ENCODE data around the gene AMN1. TPM values are rescaled to one million over a fixed set of nuclear protein-coding genes. Genes with fewer than 3 reads are reported as not detected.

AMN1 gene
- total and polyA plus RNA-seq, 2 of the 13 experiments (the other 11 are each of a cell fraction or from before 2014, with no cell fraction given): 7.5 to 26.5 TPM

GRCh38 chr12:31773223-31773750, 44.5 kb upstream of the AMN1 start (continued):
- no peak for TF ChIP-seq ZNF383 (CRISPR knock-in tag; IDR thresholded peaks at IDR 0.05; ENCODE audit: borderline replicate concordance)
- no peak; the same call in 1 of the 2 replicates for TF ChIP-seq SAFB2 (CRISPR knock-in tag; IDR thresholded peaks at IDR 0.05; ENCODE audit: borderline replicate concordance, low read depth)
- no peak for TF ChIP-seq ZNF407 (CRISPR knock-in tag; IDR thresholded peaks at IDR 0.05; ENCODE audit: not compliant biosample characterization)
- TF ChIP-seq CHCHD3 (CRISPR knock-in tag; IDR thresholded peaks at IDR 0.05): no peak
- TF ChIP-seq ZNF292 (CRISPR knock-in tag; IDR thresholded peaks at IDR 0.05; ENCODE audit: borderline replicate concordance, low read depth): peak; percentile 98
- TF ChIP-seq FOXO4 (CRISPR knock-in tag; conservative IDR thresholded peaks at IDR 0.05): 0 out of 2 replicates have a peak, but pooled peaks have one; percentile 15
- no peak for TF ChIP-seq ZFX (CRISPR knock-in tag; IDR thresholded peaks at IDR 0.05; ENCODE audit: low read depth)
- no peak for TF ChIP-seq HNRNPLL (IDR thresholded peaks at IDR 0.05; ENCODE audit: low read depth, low read length, poor library complexity, severe bottlenecking)
- no peak for TF ChIP-seq NFATC3 (CRISPR knock-in tag; IDR thresholded peaks at IDR 0.05)
- peak; percentile 80 for TF ChIP-seq RCOR2 (CRISPR knock-in tag; IDR thresholded peaks at IDR 0.05)
- TF ChIP-seq HMGA1 (CRISPR knock-in tag; conservative IDR thresholded peaks at IDR 0.05): no peak
- TF ChIP-seq ZBTB49 (CRISPR knock-in tag; IDR thresholded peaks at IDR 0.05; ENCODE audit: borderline replicate concordance): no peak
- no peak for TF ChIP-seq JUND (CRISPR knock-in tag; IDR thresholded peaks at IDR 0.05)
- peak; percentile 41; the same call in 1 of the 2 replicates for TF ChIP-seq SMC3 (IDR thresholded peaks at IDR 0.05; ENCODE audit: low read length)
- TF ChIP-seq ERF (CRISPR knock-in tag; IDR thresholded peaks at IDR 0.05): peak; percentile 83
- 0 out of 2 replicates have a peak, but pooled peaks have one; percentile 25 for TF ChIP-seq ZSCAN21 (CRISPR knock-in tag; IDR thresholded peaks at IDR 0.05; ENCODE audit: borderline replicate concordance)
- no peak for TF ChIP-seq MEIS2 (CRISPR knock-in tag; IDR thresholded peaks at IDR 0.05)
- TF ChIP-seq ZBTB20 (CRISPR knock-in tag; IDR thresholded peaks at IDR 0.05; ENCODE audit: borderline replicate concordance, low read depth): peak; percentile 89; the same call in 1 of the 2 replicates

Data from HepG2 (cell line).